ENCODE data around the gene B3GNT4.

GRCh38 chr12:122190842-122191668 is 12.5 kb upstream of the B3GNT4 start:
- TF ChIP-seq CTCF (IDR thresholded peaks at IDR 0.05) (no peak), POLR2A (IDR thresholded peaks at IDR 0.05) (no peak), EP300 (IDR thresholded peaks at IDR 0.05) (no peak)

All from ovary (tissue), 3 donors.